Keratinocyte (primary cell): Measurements from ENCODE around the gene CFAP70. TPM values are rescaled to one million over a fixed set of nuclear protein-coding genes. Genes with fewer than 3 reads are reported as not detected.

Experiments used
- DNase-seq: peaks from one replicate; pipeline ENCODE4 v3.0.0-alpha.2; 2011; ENCODE audit warnings: low read depth, missing footprints, low spot score
- FAIRE-seq: peaks from 2 replicates; lab custom pipeline; 2011; peaks lifted over from hg19 to GRCh38; lab: Jason Lieb, UNC
- H2AFZ ChIP-seq: 2 replicates; pipeline ENCODE4 v1.6.0; 2012; ENCODE audit warnings: low read length, control low read depth, inconsistent platforms; ENCODE audit not compliant: control insufficient read depth
- H3K27ac ChIP-seq: 2 replicates; pipeline ENCODE4 v1.5.1; 2011; ENCODE audit warnings: low read length; ENCODE audit not compliant: control insufficient read depth, insufficient read depth
- H3K27me3 ChIP-seq: 3 replicates; pipeline ENCODE4 v1.6.0; 2011; ENCODE audit warnings: low read length; ENCODE audit not compliant: control insufficient read depth, insufficient read depth; ENCODE audit errors: extremely low read depth
- H3K36me3 ChIP-seq, 2 experiments: 2 replicates in 1 of 2; 3 replicates in 1 of 2; pipeline ENCODE4 v1.5.1; 2011; ENCODE audit warnings: low read length in 2 of 2, mild to moderate bottlenecking in 1 of 2; ENCODE audit not compliant: control insufficient read depth in 2 of 2, insufficient read depth in 2 of 2; ENCODE audit errors: extremely low read depth in 1 of 2
- H3K4me1 ChIP-seq: 3 replicates; pipeline ENCODE4 v1.5.1; 2011; ENCODE audit warnings: low read length; ENCODE audit not compliant: control insufficient read depth, insufficient read depth; ENCODE audit errors: extremely low read depth
- H3K4me2 ChIP-seq: 3 replicates; pipeline ENCODE4 v1.6.0; 2011; ENCODE audit warnings: low read depth, low read length; ENCODE audit not compliant: control insufficient read depth, insufficient read depth; ENCODE audit errors: extremely low read depth
- H3K4me3 ChIP-seq, 3 experiments: fragments of 200-600 bp in 1 of 3; sonication (generic) in 1 of 3; 2 replicates in 2 of 3; 3 replicates in 1 of 3; pipeline ENCODE4 v1.5.1; 2011 to 2016; ENCODE audit warnings: low read length in 3 of 3, mild to moderate bottlenecking in 3 of 3, control low read depth in 2 of 3, inconsistent platforms in 1 of 3, low read depth in 1 of 3, mixed read lengths in 1 of 3, mixed run types in 1 of 3, moderate library complexity in 1 of 3; ENCODE audit not compliant: control insufficient read depth in 2 of 3, insufficient read depth in 2 of 3; ENCODE audit errors: extremely low read depth in 1 of 3
- H3K79me2 ChIP-seq: 2 replicates; pipeline ENCODE4 v1.6.0; 2012; ENCODE audit warnings: low read length; ENCODE audit not compliant: control insufficient read depth, insufficient read depth
- H3K9ac ChIP-seq: 3 replicates; pipeline ENCODE4 v1.6.0; 2011; ENCODE audit warnings: low read length; ENCODE audit not compliant: control insufficient read depth, insufficient read depth; ENCODE audit errors: extremely low read depth
- H3K9me1 ChIP-seq: 3 replicates; pipeline ENCODE4 v1.6.0; 2011; ENCODE audit warnings: low read length; ENCODE audit not compliant: control insufficient read depth, insufficient read depth; ENCODE audit errors: extremely low read depth
- H3K9me3 ChIP-seq: 2 replicates; pipeline ENCODE4 v1.5.1; 2012; ENCODE audit warnings: low read depth, low read length; ENCODE audit not compliant: control insufficient read depth
- H4K20me1 ChIP-seq: 3 replicates; pipeline ENCODE4 v1.6.0; 2011; ENCODE audit warnings: low read length; ENCODE audit not compliant: control insufficient read depth, insufficient read depth; ENCODE audit errors: extremely low read depth
- EZH2 ChIP-seq: IDR thresholded peaks from one replicate; pipeline ENCODE4 v1.6.1; 2012; ENCODE audit warnings: inconsistent platforms, mild to moderate bottlenecking, low read length, moderate library complexity
- dilution Hi-C: fragments of 300-500 bp; cut with MboI; formaldehyde crosslinking; loops from one replicate; pipeline ENCODE4 v1.7.0; 2020; ENCODE audit warnings: low sequenced_read_pairs; ENCODE audit not compliant: extremely low pct_ligation_motif_present
- polyA plus RNA-seq, 5 experiments: library from polyadenylated mRNA; depleted of rRNA in 3 of 5; stranded (reverse) in 3 of 5; stranded (forward) in 1 of 5; unstranded in 1 of 5; fragments of >200 nt; gene quantifications; 1 replicate in 1 of 5; 2 replicates in 3 of 5; 3 replicates in 1 of 5; pipeline versions ENCODE4 v1.2.1 to v1.2.3, GENCODE V29; 2011 to 2012; ENCODE audit warnings: missing spikeins in 2 of 5, low read depth in 1 of 5, low replicate concordance in 1 of 5
- TF ChIP-seq, protein P1 (sequence below), 3 experiments: IDR thresholded peaks in 1 of 3; conservative IDR thresholded peaks in 1 of 3; optimal IDR thresholded peaks in 1 of 3; 2 replicates in 2 of 3; 3 replicates in 1 of 3; pipeline versions ENCODE3 to v1.5.1; 2011; ENCODE audit warnings: low read length in 3 of 3, mild to moderate bottlenecking in 3 of 3, moderate library complexity in 2 of 3, control low read depth in 1 of 3, inconsistent platforms in 1 of 3; ENCODE audit not compliant: insufficient read depth in 2 of 3; ENCODE audit errors: extremely low read depth in 1 of 3

CFAP70 gene
- polyA plus RNA-seq, 1 donor (not counting 4 experiments of a cell fraction or from before 2014, with no cell fraction given) = 2.1 TPM

GRCh38 chr10:73217628-73218027, 141.0 kb downstream of the CFAP70 start:
- Histone ChIP-seq H3K36me3 (peaks cover 3 to 5% of the 10 kb centered on the region in 2 experiments), H3K4me2 (no peak overlapping the region), H4K20me1 (no peaks in the 10 kb centered on the region), H3K27ac (no peak overlapping the region), H3K27me3 (no peaks in the 10 kb centered on the region), H3K9me3 (no peaks in the 10 kb centered on the region), H3K79me2 (no peaks in the 10 kb centered on the region), H3K4me1 (no peaks in the 10 kb centered on the region), H3K9ac (no peak overlapping the region), H3K9me1 (no peaks in the 10 kb centered on the region), H3K4me3 (no peak overlapping the region), H2AFZ (no peak overlapping the region)
- no peak for TF ChIP-seq EZH2
- TF ChIP-seq, protein P1, sequence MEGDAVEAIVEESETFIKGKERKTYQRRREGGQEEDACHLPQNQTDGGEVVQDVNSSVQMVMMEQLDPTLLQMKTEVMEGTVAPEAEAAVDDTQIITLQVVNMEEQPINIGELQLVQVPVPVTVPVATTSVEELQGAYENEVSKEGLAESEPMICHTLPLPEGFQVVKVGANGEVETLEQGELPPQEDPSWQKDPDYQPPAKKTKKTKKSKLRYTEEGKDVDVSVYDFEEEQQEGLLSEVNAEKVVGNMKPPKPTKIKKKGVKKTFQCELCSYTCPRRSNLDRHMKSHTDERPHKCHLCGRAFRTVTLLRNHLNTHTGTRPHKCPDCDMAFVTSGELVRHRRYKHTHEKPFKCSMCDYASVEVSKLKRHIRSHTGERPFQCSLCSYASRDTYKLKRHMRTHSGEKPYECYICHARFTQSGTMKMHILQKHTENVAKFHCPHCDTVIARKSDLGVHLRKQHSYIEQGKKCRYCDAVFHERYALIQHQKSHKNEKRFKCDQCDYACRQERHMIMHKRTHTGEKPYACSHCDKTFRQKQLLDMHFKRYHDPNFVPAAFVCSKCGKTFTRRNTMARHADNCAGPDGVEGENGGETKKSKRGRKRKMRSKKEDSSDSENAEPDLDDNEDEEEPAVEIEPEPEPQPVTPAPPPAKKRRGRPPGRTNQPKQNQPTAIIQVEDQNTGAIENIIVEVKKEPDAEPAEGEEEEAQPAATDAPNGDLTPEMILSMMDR (optimal IDR thresholded peaks at IDR 0.05 in 1 of 3, IDR thresholded peaks at IDR 0.05 in 1 of 3, conservative IDR thresholded peaks at IDR 0.05 in 1 of 3; ENCODE audit: extremely low read depth in 1 of 3, insufficient read depth in 2 of 3, low read length in 3 of 3) = no peak
- dilution Hi-C loops = no loop called here
- DNase-seq = no peak
- no peak for FAIRE-seq

GRCh38 chr10:73215749-73216148, 142.9 kb downstream of the CFAP70 start:
- Histone ChIP-seq H4K20me1 (no peaks in the 10 kb centered on the region), H3K9me3 (no peaks in the 10 kb centered on the region), H3K9ac (no peak overlapping the region), H2AFZ (no peak overlapping the region), H3K27me3 (no peaks in the 10 kb centered on the region), H3K79me2 (no peaks in the 10 kb centered on the region), H3K27ac (no peak overlapping the region), H3K9me1 (no peaks in the 10 kb centered on the region), H3K4me1 (no peaks in the 10 kb centered on the region), H3K4me3 (no peak overlapping the region), H3K4me2 (no peak overlapping the region), H3K36me3 (peaks cover 3 to 7% of the 10 kb centered on the region in 2 experiments)
- TF ChIP-seq, protein P1 (optimal IDR thresholded peaks at IDR 0.05 in 1 of 3, IDR thresholded peaks at IDR 0.05 in 1 of 3, conservative IDR thresholded peaks at IDR 0.05 in 1 of 3; ENCODE audit: extremely low read depth in 1 of 3, insufficient read depth in 2 of 3, low read length in 3 of 3) = no peak
- TF ChIP-seq EZH2 = no peak
- no peak for DNase-seq
- FAIRE-seq = no peak
- dilution Hi-C loops = no loop called here
